22Rv1 (cell line): ENCODE data around the gene RALGPS1.

Source experiments
- CTCF ChIP-seq: fragments of 450-650 bp; IDR thresholded peaks from 2 replicates; pipeline ENCODE4 v1.5.1; 2017; ENCODE audit warnings: mild to moderate bottlenecking
- ZFX ChIP-seq: fragments of 450-650 bp; IDR thresholded peaks from 2 replicates; pipeline ENCODE4 v1.6.1; 2017; ENCODE audit warnings: antibody characterized with exemption, borderline replicate concordance

- TF ChIP-seq CTCF: no peak
- TF ChIP-seq ZFX: no peak
Observed at GRCh38 chr9:127095411-127095810, 180.8 kb downstream of the RALGPS1 start.
